ENCODE results near the gene TPCN2. TPM values are rescaled to one million over a fixed set of nuclear protein-coding genes. Genes with fewer than 3 reads are reported as not detected.

Gene TPCN2
- total RNA-seq, 4 donors from 2014 or later = 5.6 to 54.6 (median 17.7) TPM

DNA sequence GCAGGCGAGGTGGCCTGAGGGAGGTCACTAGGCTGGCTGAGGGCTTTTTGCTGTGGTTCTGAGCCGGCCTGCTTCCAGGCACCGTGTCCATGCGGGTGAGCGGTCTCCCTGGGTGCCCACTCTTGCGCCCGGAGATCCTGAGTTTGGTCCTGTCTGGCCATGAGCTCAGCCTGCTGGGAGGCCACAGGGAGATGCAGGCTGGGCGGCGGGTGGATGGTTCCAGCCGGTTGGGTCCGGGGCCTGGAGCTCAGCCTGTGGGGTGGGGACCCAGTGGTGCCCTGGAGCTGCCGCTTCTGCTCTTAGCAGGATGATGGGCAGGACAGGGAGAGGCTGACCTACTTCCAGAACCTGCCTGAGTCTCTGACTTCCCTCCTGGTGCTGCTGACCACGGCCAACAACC lies 18.5 kb downstream of the TPCN2 start:
- Histone ChIP-seq H3K27me3 (no peaks in the 10 kb centered on the region), H3K27ac (no peak overlapping the region), H3K9me3 (no peaks in the 10 kb centered on the region), H3K4me3 (no peak overlapping the region), H3K4me1 (no peaks in the 10 kb centered on the region), H3K36me3 (no peaks in the 10 kb centered on the region)
- intact Hi-C loops (cut with DNase I; ENCODE audit: low total_unique reads) = no loop called here
- TF ChIP-seq, protein P1, sequence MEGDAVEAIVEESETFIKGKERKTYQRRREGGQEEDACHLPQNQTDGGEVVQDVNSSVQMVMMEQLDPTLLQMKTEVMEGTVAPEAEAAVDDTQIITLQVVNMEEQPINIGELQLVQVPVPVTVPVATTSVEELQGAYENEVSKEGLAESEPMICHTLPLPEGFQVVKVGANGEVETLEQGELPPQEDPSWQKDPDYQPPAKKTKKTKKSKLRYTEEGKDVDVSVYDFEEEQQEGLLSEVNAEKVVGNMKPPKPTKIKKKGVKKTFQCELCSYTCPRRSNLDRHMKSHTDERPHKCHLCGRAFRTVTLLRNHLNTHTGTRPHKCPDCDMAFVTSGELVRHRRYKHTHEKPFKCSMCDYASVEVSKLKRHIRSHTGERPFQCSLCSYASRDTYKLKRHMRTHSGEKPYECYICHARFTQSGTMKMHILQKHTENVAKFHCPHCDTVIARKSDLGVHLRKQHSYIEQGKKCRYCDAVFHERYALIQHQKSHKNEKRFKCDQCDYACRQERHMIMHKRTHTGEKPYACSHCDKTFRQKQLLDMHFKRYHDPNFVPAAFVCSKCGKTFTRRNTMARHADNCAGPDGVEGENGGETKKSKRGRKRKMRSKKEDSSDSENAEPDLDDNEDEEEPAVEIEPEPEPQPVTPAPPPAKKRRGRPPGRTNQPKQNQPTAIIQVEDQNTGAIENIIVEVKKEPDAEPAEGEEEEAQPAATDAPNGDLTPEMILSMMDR (IDR thresholded peaks at IDR 0.05) = no peak
- TF ChIP-seq POLR2A (IDR thresholded peaks at IDR 0.05) = no peak
- DNase-seq = no peak

DNA sequence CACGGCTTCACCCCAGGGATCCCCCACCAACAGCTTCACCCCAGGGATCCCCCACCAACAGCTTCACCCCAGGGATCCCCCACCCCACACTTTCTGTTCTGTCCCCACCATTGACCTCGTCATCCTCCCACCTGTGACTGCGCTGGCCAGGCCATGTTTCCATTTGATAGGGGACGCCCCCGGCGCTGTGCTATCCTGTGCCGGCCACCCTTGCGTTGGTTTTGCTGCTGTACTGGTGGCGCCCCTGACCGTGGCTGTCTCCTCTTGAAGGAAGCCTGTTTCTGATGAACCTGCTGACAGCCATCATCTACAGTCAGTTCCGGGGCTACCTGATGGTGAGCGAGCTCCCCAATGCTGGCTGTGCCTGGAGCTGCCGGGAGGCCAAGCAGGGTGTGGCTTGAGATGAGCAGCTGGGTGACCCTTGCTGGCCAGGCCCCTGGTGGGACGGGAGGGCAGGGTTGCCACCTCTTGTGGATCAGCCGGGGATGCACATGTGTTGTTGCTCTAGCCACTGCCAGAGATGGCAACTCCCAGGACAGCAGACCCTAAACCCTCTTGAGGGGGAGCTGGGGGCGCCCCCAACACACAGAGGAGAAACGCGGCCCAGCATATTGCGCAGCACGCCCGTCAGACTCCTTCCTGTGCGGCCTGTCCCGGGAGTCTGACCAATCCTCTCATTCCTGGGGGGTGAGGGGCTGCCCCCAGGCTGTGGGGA lies 22.5 kb downstream of the TPCN2 start:
- Histone ChIP-seq H3K9me3 (no peaks in the 10 kb centered on the region), H3K4me1 (peaks cover 0 to 8% of the 10 kb centered on the region in 2 donors), H3K4me3 (no peak overlapping the region), H3K27ac (peak overlapping the region in 1 of 2 donors; percentile 95), H3K36me3 (no peaks in the 10 kb centered on the region), H3K27me3 (no peaks in the 10 kb centered on the region)
- TF ChIP-seq POLR2A (IDR thresholded peaks at IDR 0.05) = no peak
- TF ChIP-seq, protein P1 (IDR thresholded peaks at IDR 0.05) = no peak
- no peak for DNase-seq
- intact Hi-C loops (cut with DNase I; ENCODE audit: low total_unique reads) = loop anchor here (10.0 kb wide), 1 partner anchor 56 kb away; the partner anchor contains the start of gene MRGPRF

DNA sequence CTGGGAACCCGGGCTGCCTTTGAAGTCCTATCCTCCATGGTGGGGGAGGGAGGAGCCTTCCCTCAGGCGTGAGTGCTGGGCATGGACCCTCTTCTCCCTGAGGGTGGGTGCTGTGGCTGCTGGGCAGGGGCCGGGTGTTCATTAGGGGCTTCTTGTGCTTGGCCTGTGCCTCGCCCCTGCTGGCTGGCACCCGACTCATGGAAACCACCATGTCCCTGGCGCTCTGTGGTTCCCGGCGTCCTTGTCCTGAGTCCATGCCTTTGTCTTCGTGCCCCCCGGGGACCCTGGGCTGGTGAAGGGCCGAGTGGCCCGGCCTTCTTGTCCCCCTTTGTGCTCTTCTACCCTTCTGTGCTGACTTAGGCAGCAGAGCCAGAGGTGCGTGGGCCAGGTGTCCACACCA lies 23.2 kb downstream of the TPCN2 start:
- H3K9me3 ChIP-seq = no peaks in the 10 kb centered on the region
- H3K27me3 ChIP-seq = no peaks in the 10 kb centered on the region
- peak overlapping the region in 1 of 2 donors; percentile 95 for H3K27ac ChIP-seq
- H3K4me1 ChIP-seq = peaks cover 0 to 8% of the 10 kb centered on the region in 2 donors
- intact Hi-C loops (cut with DNase I; ENCODE audit: low total_unique reads) = loop anchor here (10.0 kb wide), 1 partner anchor 57 kb away; the partner anchor contains the start of gene MRGPRF
- TF ChIP-seq, protein P1 (IDR thresholded peaks at IDR 0.05) = no peak
- no peak for TF ChIP-seq POLR2A (IDR thresholded peaks at IDR 0.05)
- no peaks in the 10 kb centered on the region for H3K36me3 ChIP-seq
- no peak overlapping the region for H3K4me3 ChIP-seq
- no peak for DNase-seq

DNA sequence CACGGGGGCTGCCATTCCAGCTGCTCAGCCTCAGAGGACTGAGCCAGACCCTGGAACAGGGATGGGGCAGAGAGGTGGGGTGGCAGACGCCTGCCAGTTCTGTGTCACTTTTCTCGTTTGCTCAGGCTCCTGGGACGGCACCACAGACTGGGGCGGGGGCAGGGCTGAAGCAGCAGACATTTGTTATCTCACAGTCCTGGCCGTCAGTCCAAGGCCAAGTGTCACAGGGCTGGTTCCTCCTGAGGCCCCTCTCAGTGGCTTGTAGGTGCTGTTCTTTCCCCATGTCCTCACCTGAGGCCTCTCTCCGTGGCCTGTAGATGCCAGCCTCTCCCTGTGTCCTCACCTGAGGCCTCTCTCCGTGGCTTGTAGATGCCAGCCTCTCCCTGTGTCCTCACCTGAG lies 24.7 kb downstream of the TPCN2 start:
- peak overlapping the region; percentile 84 to 95 for H3K27ac ChIP-seq
- no peak for DNase-seq

More for the DNA sequence above, 24.7 kb downstream of the TPCN2 start:
- H3K27me3 ChIP-seq = no peaks in the 10 kb centered on the region
- H3K36me3 ChIP-seq = no peaks in the 10 kb centered on the region
- peaks cover 0 to 8% of the 10 kb centered on the region in 2 donors for H3K4me1 ChIP-seq
- H3K4me3 ChIP-seq = no peak overlapping the region
- no peak for TF ChIP-seq POLR2A (IDR thresholded peaks at IDR 0.05)
- TF ChIP-seq, protein P1 (IDR thresholded peaks at IDR 0.05) = no peak
- H3K9me3 ChIP-seq = no peaks in the 10 kb centered on the region
- intact Hi-C loops (cut with DNase I; ENCODE audit: low total_unique reads) = loop anchor here (10.0 kb wide), 1 partner anchor 59 kb away; the partner anchor contains the start of gene MRGPRF
